HCT116 (cell line): ENCODE data around the gene SRGAP3. TPM values are rescaled to one million over a fixed set of nuclear protein-coding genes. Genes with fewer than 3 reads are reported as not detected.

Experiments used
- ATAC-seq: fragments of 200-7000 bp; cut with Tn5 transposase; 2 replicates; pipeline ENCODE4 v1.9.1; 2020; ENCODE audit warnings: mild to moderate bottlenecking, moderate library complexity
- BruUV-seq: library from RNA; stranded (reverse); fragments of 400-500 nt; replicated peaks from 2 replicates; lab custom pipeline; 2021; lab: Mats Ljungman, UMichigan
- CTCF ChIA-PET: fragments of 300-600 bp; sonication (Branson Sonifier 250); formaldehyde crosslinking; loops from one replicate; lab custom pipeline; 2021; ENCODE audit warnings: antibody characterized with exemption; lab: Charles Lee
- POLR2A ChIA-PET: fragments of 300-600, 350-600 bp; sonication (Branson Sonifier 250); formaldehyde crosslinking; loops from one replicate; lab custom pipeline; 2021; ENCODE audit warnings: antibody characterized with exemption; lab: Charles Lee
- RAD21 ChIA-PET, 2 experiments: fragments of 300-600 bp; sonication (Branson Sonifier 250); formaldehyde crosslinking; loops; one replicate each; lab custom pipeline; 2023; ENCODE audit warnings: low total read pairs in 2 of 2; ENCODE audit not compliant: uncharacterized antibody in 2 of 2, unreplicated experiment in 2 of 2, low non-redundant PET in 1 of 2; lab: Charles Lee
- DNase-seq: peaks from one replicate; pipeline ENCODE4 v3.0.0-alpha.2; 2010; ENCODE audit warnings: low read depth, low spot score
- H2AFZ ChIP-seq: fragments of 200-600 bp; shearing (Covaris generic), sonication (generic); 2 replicates; pipeline ENCODE4 v1.6.1; 2017; ENCODE audit warnings: low read depth, mixed run types, mixed read lengths, antibody characterized with exemption, low read length; ENCODE audit not compliant: poor library complexity, severe bottlenecking
- H3K27ac ChIP-seq: 2 replicates; pipeline ENCODE4 v1.5.1; 2012; ENCODE audit warnings: low read depth, low read length
- H3K27me3 ChIP-seq: fragments of 200-600 bp; sonication (generic); 2 replicates; pipeline ENCODE4 v1.6.1; 2016; ENCODE audit warnings: mixed run types, low read length, mixed read lengths; ENCODE audit not compliant: insufficient read depth
- H3K36me3 ChIP-seq, 2 experiments: fragments of 200-500 bp in 1 of 2; fragments of 200-600 bp in 1 of 2; sonication (Bioruptor generic) in 1 of 2; sonication (generic) in 1 of 2; 2 replicates each; pipeline versions ENCODE4 v1.5.1 to v1.6.1; 2014 to 2016; ENCODE audit warnings: low read length in 2 of 2, inconsistent platforms in 1 of 2, mixed read lengths in 1 of 2, mixed run types in 1 of 2; ENCODE audit not compliant: insufficient read depth in 2 of 2, control insufficient read depth in 1 of 2
- H3K4me1 ChIP-seq, 2 experiments: fragments of 200-600 bp in 1 of 2; sonication (generic) in 1 of 2; 2 replicates each; pipeline versions ENCODE4 v1.5.1 to v1.6.1; 2012 to 2017; ENCODE audit warnings: low read length in 2 of 2, inconsistent platforms in 1 of 2, mild to moderate bottlenecking in 1 of 2, mixed read lengths in 1 of 2, mixed run types in 1 of 2, moderate library complexity in 1 of 2; ENCODE audit not compliant: insufficient read depth in 2 of 2, control insufficient read depth in 1 of 2
- H3K4me2 ChIP-seq: fragments of 200-600 bp; sonication (generic); 2 replicates; pipeline ENCODE4 v1.6.1; 2017; ENCODE audit warnings: mixed run types, low read length, mixed read lengths
- H3K4me3 ChIP-seq, 2 experiments: fragments of 200-600 bp in 1 of 2; sonication (generic) in 1 of 2; replicated peaks in 1 of 2; 2 replicates each; pipeline ENCODE4 v1.5.1; 2011 to 2016; ENCODE audit warnings: low read length in 2 of 2, control low read depth in 1 of 2, low read depth in 1 of 2, mild to moderate bottlenecking in 1 of 2, mixed read lengths in 1 of 2, mixed run types in 1 of 2
- H3K79me2 ChIP-seq: fragments of 200-600 bp; sonication (generic); 2 replicates; pipeline ENCODE4 v1.6.1; 2017; ENCODE audit warnings: mild to moderate bottlenecking, mixed run types, low read length, moderate library complexity, mixed read lengths; ENCODE audit not compliant: insufficient read depth
- H3K9ac ChIP-seq: fragments of 200-600 bp; sonication (generic); 2 replicates; pipeline ENCODE4 v1.6.1; 2016; ENCODE audit warnings: low read length, mixed read lengths
- H3K9me2 ChIP-seq: fragments of 200-600 bp; sonication (generic), shearing (Covaris generic); 2 replicates; pipeline ENCODE4 v1.6.1; 2017; ENCODE audit warnings: mixed run types, mild to moderate bottlenecking, moderate library complexity; ENCODE audit not compliant: insufficient read depth
- H3K9me3 ChIP-seq, 2 experiments: fragments of 200-500 bp in 1 of 2; fragments of 200-600 bp in 1 of 2; sonication (Bioruptor generic) in 1 of 2; sonication (generic) in 1 of 2; 2 replicates each; pipeline ENCODE4 v1.6.1; 2014 to 2017; ENCODE audit warnings: low read length in 2 of 2, mixed read lengths in 2 of 2, inconsistent platforms in 1 of 2, low read depth in 1 of 2, mild to moderate bottlenecking in 1 of 2, mixed run types in 1 of 2, moderate library complexity in 1 of 2; ENCODE audit not compliant: control insufficient read depth in 1 of 2, insufficient read depth in 1 of 2
- H4K20me1 ChIP-seq: fragments of 200-600 bp; sonication (generic), shearing (Covaris generic); 2 replicates; pipeline ENCODE4 v1.6.1; 2017; ENCODE audit warnings: mixed run types, mild to moderate bottlenecking, moderate library complexity; ENCODE audit not compliant: insufficient read depth
- CEBPB ChIP-seq: IDR thresholded peaks from 2 replicates; pipeline ENCODE4 v1.6.1; 2012; ENCODE audit warnings: low read depth
- CTCF ChIP-seq, 3 experiments: fragments of 200-600 bp in 1 of 3; sonication (generic) in 1 of 3; IDR thresholded peaks in 2 of 3; conservative IDR thresholded peaks in 1 of 3; 2 replicates each; pipeline ENCODE4 v1.5.1; 2012 to 2017; ENCODE audit warnings: low read depth in 2 of 3, low read length in 2 of 3, antibody characterized with exemption in 1 of 3, borderline replicate concordance in 1 of 3, control low read depth in 1 of 3, mild to moderate bottlenecking in 1 of 3, mixed read lengths in 1 of 3, mixed run types in 1 of 3, moderate library complexity in 1 of 3; ENCODE audit not compliant: insufficient read depth in 1 of 3
- ELF1 ChIP-seq: IDR thresholded peaks from 2 replicates; pipeline ENCODE4 v1.6.1; 2012; ENCODE audit warnings: low read depth, borderline replicate concordance
- EZH2 ChIP-seq: fragments of 200-600 bp; sonication (generic); IDR thresholded peaks from 2 replicates; pipeline ENCODE4 v1.6.1; 2017; ENCODE audit warnings: antibody characterized with exemption, mixed run types
- FOSL1 ChIP-seq: IDR thresholded peaks from 2 replicates; pipeline ENCODE4 v1.6.1; 2012; ENCODE audit warnings: low read depth
- POLR2A ChIP-seq: IDR thresholded peaks from 2 replicates; pipeline ENCODE4 v1.7.0; 2011; ENCODE audit warnings: borderline replicate concordance; ENCODE audit not compliant: insufficient read depth, insufficient read length; ENCODE audit errors: extremely low read depth
- POLR2AphosphoS5 ChIP-seq: IDR thresholded peaks from 2 replicates; pipeline ENCODE4 v1.6.1; 2011; ENCODE audit warnings: mild to moderate bottlenecking, low read depth, low read length, moderate library complexity
- RAD21 ChIP-seq: IDR thresholded peaks from 2 replicates; pipeline ENCODE4 v1.6.1; 2012; ENCODE audit warnings: low read depth, mild to moderate bottlenecking
- REST ChIP-seq: IDR thresholded peaks from 2 replicates; pipeline ENCODE4 v1.6.1; 2012; ENCODE audit warnings: low read depth
- SIN3A ChIP-seq: IDR thresholded peaks from 2 replicates; pipeline ENCODE4 v1.6.1; 2012; ENCODE audit warnings: low read depth
- SRF ChIP-seq: IDR thresholded peaks from 2 replicates; pipeline ENCODE4 v1.6.1; 2012; ENCODE audit warnings: low read depth
- TCF7L2 ChIP-seq: IDR thresholded peaks from 2 replicates; pipeline ENCODE4 v1.7.0; 2011; ENCODE audit warnings: borderline replicate concordance, inconsistent platforms; ENCODE audit not compliant: insufficient read depth, insufficient read length; ENCODE audit errors: extremely low read depth
- ZBTB33 ChIP-seq: IDR thresholded peaks from 2 replicates; pipeline ENCODE4 v1.6.1; 2011; ENCODE audit warnings: mild to moderate bottlenecking, low read length, moderate library complexity; ENCODE audit not compliant: insufficient replicate concordance; ENCODE audit errors: extremely low read depth
- ZFX ChIP-seq: fragments of 450-650 bp; IDR thresholded peaks from 2 replicates; pipeline ENCODE4 v1.6.1; 2017
- ZNF274 ChIP-seq: fragments of 200-500 bp; sonication (Bioruptor generic); IDR thresholded peaks from 2 replicates; pipeline ENCODE4 v1.6.1; 2014; ENCODE audit warnings: mild to moderate bottlenecking, low read depth, low read length, inconsistent platforms
- intact Hi-C: fragments of 100-400 bp; cut with micrococcal nuclease; formaldehyde crosslinking; loops from 2 replicates; pipeline ENCODE4 v1.10.0; 2022
- total RNA-seq: library from RNA; stranded (reverse); gene quantifications from one replicate; pipeline ENCODE4 v1.2.1, GENCODE V29; 2021; ENCODE audit not compliant: unreplicated experiment

SRGAP3 gene
- total RNA-seq, 1 experiment from 2014 or later = 8.3 TPM

GRCh38 chr3:9088441-9089353 is 160.7 kb downstream of the SRGAP3 start (continued):
- TF ChIP-seq CTCF (IDR thresholded peaks at IDR 0.05 in 2 of 3, conservative IDR thresholded peaks at IDR 0.05 in 1 of 3; ENCODE audit: borderline replicate concordance in 1 of 3, insufficient read depth in 1 of 3, low read depth in 2 of 3, low read length in 2 of 3) = no peak

GRCh38 chr3:9087831-9088413 is 161.5 kb downstream of the SRGAP3 start:
- ATAC-seq = no peak
- TF ChIP-seq ZBTB33 (no peak), TCF7L2 (no peak), SIN3A (no peak), REST (no peak), ZNF274 (no peak), ELF1 (no peak), POLR2A (no peak), EZH2 (no peak), CEBPB (no peak), ZFX (no peak), POLR2AphosphoS5 (no peak), FOSL1 (no peak), SRF (no peak), RAD21 (no peak)
- TF ChIP-seq, all 23 proteins: peak for 0
- ChIA-PET CTCF (no interaction called here), POLR2A (no interaction called here), RAD21 (no interaction called here)
- H2AFZ ChIP-seq = no peak overlapping the region
- no peaks in the 10 kb centered on the region for H3K9me3 ChIP-seq
- no peaks in the 10 kb centered on the region for H3K36me3 ChIP-seq
- peaks cover 0 to 4% of the 10 kb centered on the region in 2 experiments; a peak in 1 of 4 replicates for H3K4me1 ChIP-seq
- intact Hi-C loops = no loop called here
- no peak overlapping the region for H3K4me3 ChIP-seq
- no peak overlapping the region for H3K27ac ChIP-seq
- BruUV-seq = no TSS peak
- H4K20me1 ChIP-seq = no peaks in the 10 kb centered on the region
- no peak for DNase-seq
- no peaks in the 10 kb centered on the region for H3K27me3 ChIP-seq
- no peaks in the 10 kb centered on the region for H3K79me2 ChIP-seq
- no peak overlapping the region for H3K4me2 ChIP-seq
- H3K9ac ChIP-seq = no peak overlapping the region
- H3K9me2 ChIP-seq = no peaks in the 10 kb centered on the region
